Common myeloid progenitor, CD34-positive (primary cell): ENCODE results near the gene CEP162.
A peak's percentile ranks its signal among the peaks of the same experiment; 100 is the strongest.
"Not testable (repeated sequence)": the region's sequence is repeated elsewhere in the genome, so short reads cannot be mapped to it uniquely, and the experiment has no call there.

Experiments
- CTCF ChIA-PET: fragments of 350-600 bp; sonication (Branson Sonifier 250); formaldehyde crosslinking; loops from one replicate; lab custom pipeline; 2021; ENCODE audit warnings: antibody characterized with exemption; lab: Charles Lee
- POLR2A ChIA-PET: fragments of 350-600 bp; sonication (Branson Sonifier 250); formaldehyde crosslinking; loops from one replicate; lab custom pipeline; 2021; ENCODE audit warnings: antibody characterized with exemption; lab: Charles Lee
- DNase-seq, 3 donors: peaks; one replicate each; pipeline versions ENCODE4 v3.0.0 to v3.0.0-alpha.2; 2013
- H3K27ac ChIP-seq, 2 experiments: 1 replicate in 1 of 2; 2 replicates in 1 of 2; pipeline ENCODE4 v1.7.0; 2013; ENCODE audit warnings: inconsistent platforms in 2 of 2, low read length in 2 of 2, mild to moderate bottlenecking in 2 of 2, low read depth in 1 of 2, moderate library complexity in 1 of 2; ENCODE audit not compliant: severe bottlenecking in 2 of 2, insufficient read depth in 1 of 2, poor library complexity in 1 of 2
- H3K27me3 ChIP-seq, 5 experiments: replicated peaks in 2 of 5; 1 replicate in 3 of 5; 2 replicates in 2 of 5; pipeline versions ENCODE4 v1.6.1 to v1.7.0; 2013; ENCODE audit warnings: low read length in 4 of 5, mild to moderate bottlenecking in 2 of 5, moderate library complexity in 2 of 5, inconsistent platforms in 1 of 5; ENCODE audit not compliant: insufficient read depth in 5 of 5, control insufficient read depth in 4 of 5
- H3K36me3 ChIP-seq, 4 experiments: 1 replicate in 2 of 4; 2 replicates in 2 of 4; pipeline versions ENCODE4 v1.6.1 to v1.7.0; 2013; ENCODE audit warnings: low read length in 3 of 4, control low read depth in 1 of 4, mild to moderate bottlenecking in 1 of 4; ENCODE audit not compliant: control insufficient read depth in 4 of 4, insufficient read depth in 4 of 4
- H3K4me1 ChIP-seq, 4 experiments: 1 replicate in 3 of 4; 2 replicates in 1 of 4; pipeline versions ENCODE4 v1.6.1 to v1.7.1; 2013; ENCODE audit warnings: low read length in 3 of 4, mild to moderate bottlenecking in 3 of 4, control low read depth in 1 of 4, inconsistent platforms in 1 of 4, moderate library complexity in 1 of 4; ENCODE audit not compliant: control insufficient read depth in 4 of 4, insufficient read depth in 4 of 4; ENCODE audit errors: control extremely low read depth in 1 of 4
- H3K4me3 ChIP-seq, 7 experiments: 1 replicate in 4 of 7; 2 replicates in 3 of 7; pipeline versions ENCODE4 v1.5.1 to v1.7.0; 2013; ENCODE audit warnings: mild to moderate bottlenecking in 7 of 7, low read length in 6 of 7, moderate library complexity in 6 of 7, inconsistent platforms in 2 of 7, low read depth in 2 of 7, control low read depth in 1 of 7; ENCODE audit not compliant: insufficient read depth in 4 of 7, control insufficient read depth in 1 of 7; ENCODE audit errors: extremely low read depth in 1 of 7
- H3K9me3 ChIP-seq, 5 experiments: 1 replicate in 4 of 5; 2 replicates in 1 of 5; pipeline versions ENCODE4 v1.6.1 to v1.7.1; 2013; ENCODE audit warnings: low read length in 4 of 5, mild to moderate bottlenecking in 2 of 5, inconsistent platforms in 1 of 5, low read depth in 1 of 5, moderate library complexity in 1 of 5; ENCODE audit not compliant: control insufficient read depth in 4 of 5, insufficient read depth in 2 of 5; ENCODE audit errors: control extremely low read depth in 1 of 5
- WGBS: methylation state at CpG from one replicate; pipeline ENCODE4 v1.1.5; 2013; ENCODE audit not compliant: insufficient coverage; 5-methylcytosine and 5-hydroxymethylcytosine counted together

CEP162 gene

GRCh38 chr6:84182001-84182400 is 45.4 kb downstream of the CEP162 start:
- POLR2A ChIA-PET, result no interaction called here
- no peaks in the 10 kb centered on the region for H3K9me3 ChIP-seq
- DNase-seq, result no peak
- H3K4me1 ChIP-seq, result peaks cover 0 to 3% (median 0%) of the 10 kb centered on the region in 4 experiments
- no peak overlapping the region for H3K4me3 ChIP-seq
- no CpG with 5 or more reads among the region's 1 CpG for WGBS
- peaks cover 0 to 18% (median 12%) of the 10 kb centered on the region in 4 experiments for H3K36me3 ChIP-seq
- CTCF ChIA-PET, result no interaction called here
- no peaks in the 10 kb centered on the region for H3K27me3 ChIP-seq
- no peak overlapping the region for H3K27ac ChIP-seq

- no peak overlapping the region for H3K4me3 ChIP-seq
- H3K36me3 ChIP-seq, result peaks cover 0 to 7% (median 3%) of the 10 kb centered on the region in 4 experiments
- WGBS, result 77% methylated on average over 4 of the region's 4 CpGs
- peaks cover 0 to 3% (median 0%) of the 10 kb centered on the region in 4 experiments for H3K4me1 ChIP-seq
- no peak overlapping the region for H3K27ac ChIP-seq
- DNase-seq, result peak in 1 of 3 donors; percentile 1
- CTCF ChIA-PET, result no interaction called here
- no peaks in the 10 kb centered on the region for H3K9me3 ChIP-seq
- POLR2A ChIA-PET, result no interaction called here
- no peaks in the 10 kb centered on the region for H3K27me3 ChIP-seq
These were observed 50.2 kb downstream of the CEP162 start for GRCh38 chr6:84177241-84177640.

DNA sequence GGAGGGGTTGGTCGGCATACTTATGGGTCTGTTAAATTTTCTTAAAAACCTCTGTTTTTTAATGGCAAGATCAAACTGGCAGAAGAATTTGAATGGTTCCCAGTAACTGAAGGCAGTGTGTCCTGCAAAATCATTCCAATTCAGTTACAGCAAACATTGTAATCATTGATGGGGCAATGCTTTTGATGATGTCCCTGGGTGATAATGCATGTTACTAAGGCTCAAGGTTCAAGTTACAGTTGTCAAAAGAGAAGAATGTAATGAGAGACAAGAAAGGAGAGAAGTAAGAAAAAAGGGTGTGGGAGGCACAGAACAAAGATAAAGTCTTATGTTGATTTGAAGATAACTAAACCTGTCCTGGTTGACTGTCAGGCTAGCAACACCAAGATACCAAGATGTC is 54.9 kb downstream of the CEP162 start:
- WGBS, result no CpG with 5 or more reads among the region's 1 CpG
- Histone ChIP-seq H3K4me1 (peaks cover 0 to 3% (median 0%) of the 10 kb centered on the region in 4 experiments), H3K4me3 (no peak overlapping the region), H3K36me3 (peaks cover 0 to 21% (median 7%) of the 10 kb centered on the region in 4 experiments), H3K9me3 (no peaks in the 10 kb centered on the region), H3K27ac (no peak overlapping the region), H3K27me3 (no peaks in the 10 kb centered on the region)
- POLR2A ChIA-PET, result no interaction called here
- CTCF ChIA-PET, result no interaction called here
- DNase-seq, result no peak

GRCh38 chr6:84172080-84172479 is 55.4 kb downstream of the CEP162 start:
- H3K4me1 ChIP-seq, result peaks cover 0 to under 1% (median 0%) of the 10 kb centered on the region in 4 experiments
- no peak overlapping the region for H3K27ac ChIP-seq
- DNase-seq, result no peak
- ChIA-PET CTCF (no interaction called here), POLR2A (no interaction called here)
- H3K9me3 ChIP-seq, result no peaks in the 10 kb centered on the region
- H3K4me3 ChIP-seq, result no peak overlapping the region
- no peaks in the 10 kb centered on the region for H3K27me3 ChIP-seq
- peaks cover 0 to 21% (median 7%) of the 10 kb centered on the region in 4 experiments for H3K36me3 ChIP-seq
- WGBS, result 100% methylated on average over 2 of the region's 2 CpGs

GRCh38 chr6:84167457-84167856 is 60.0 kb downstream of the CEP162 start:
- ChIA-PET POLR2A (no interaction called here), CTCF (no interaction called here)
- no peak overlapping the region for H3K4me3 ChIP-seq
- H3K36me3 ChIP-seq, result peaks cover 2 to 16% (median 8%) of the 10 kb centered on the region in 4 experiments
- no peak overlapping the region for H3K27ac ChIP-seq
- WGBS, result no CpG with 5 or more reads among the region's 1 CpG
- no peaks in the 10 kb centered on the region for H3K27me3 ChIP-seq
- H3K9me3 ChIP-seq, result no peaks in the 10 kb centered on the region
- H3K4me1 ChIP-seq, result no peaks in the 10 kb centered on the region
- DNase-seq, result no peak

- no peak for DNase-seq
- Histone ChIP-seq H3K27me3 (no peaks in the 10 kb centered on the region), H3K27ac (no peak overlapping the region), H3K36me3 (peaks cover 2 to 11% (median 6%) of the 10 kb centered on the region in 4 experiments), H3K4me3 (no peak overlapping the region), H3K9me3 (no peaks in the 10 kb centered on the region), H3K4me1 (no peaks in the 10 kb centered on the region)
- CTCF ChIA-PET, result no interaction called here
- POLR2A ChIA-PET, result no interaction called here
These were observed 61.0 kb downstream of the CEP162 start for GRCh38 chr6:84166395-84166794.

- H3K27me3 ChIP-seq, DNase-seq, POLR2A ChIA-PET, H3K4me1 ChIP-seq, CTCF ChIA-PET, H3K4me3 ChIP-seq, H3K9me3 ChIP-seq, H3K27ac ChIP-seq: not testable (repeated sequence)
- WGBS, result 100% methylated on average over 1 of the region's 3 CpGs
- peaks cover 4 to 17% (median 7%) of the 10 kb centered on the region in 4 experiments for H3K36me3 ChIP-seq
These were observed 63.1 kb downstream of the CEP162 start for GRCh38 chr6:84164328-84164727.
